ENCODE results near the gene OCA2. TPM values are rescaled to one million over a fixed set of nuclear protein-coding genes. Genes with fewer than 3 reads are reported as not detected.

OCA2 gene
- total and polyA plus RNA-seq, 2 donors = 0.30 to 3.0 TPM

DNA sequence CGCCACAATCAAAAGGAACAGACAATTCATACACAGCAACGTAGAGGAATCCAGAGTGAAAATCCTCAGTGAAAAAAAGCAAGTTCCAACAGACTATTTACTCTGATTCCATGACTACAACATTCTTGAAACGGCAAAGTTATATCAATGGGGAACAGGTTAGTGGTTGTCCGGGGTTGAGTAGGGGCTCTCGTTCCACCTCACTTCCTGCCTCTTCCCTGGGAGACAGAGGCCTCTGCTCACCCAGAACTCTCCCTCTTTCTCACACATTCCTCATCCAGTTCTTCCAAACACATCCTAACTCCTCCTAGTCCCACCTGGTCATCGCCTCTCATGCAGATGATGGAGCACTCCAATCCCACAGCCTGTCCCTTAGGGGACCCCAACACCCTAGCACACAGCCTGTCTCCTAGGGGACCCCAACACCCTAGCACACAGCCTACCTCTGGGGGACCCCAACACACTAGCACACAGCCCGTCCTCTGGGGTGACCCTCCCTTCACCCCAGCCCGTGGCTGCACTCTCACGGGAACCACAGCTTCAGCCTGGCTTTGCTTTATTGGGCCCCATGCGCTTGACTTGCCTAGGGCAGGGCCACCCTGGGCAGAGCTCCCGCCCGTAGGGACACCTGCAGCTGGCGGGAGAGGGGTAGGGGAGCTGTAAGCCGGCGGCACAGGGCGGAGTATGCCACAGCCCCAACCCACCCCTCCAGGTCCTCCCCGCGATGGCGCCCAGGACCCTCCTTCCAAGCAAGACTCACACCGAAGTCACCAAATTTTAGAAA lies 5.2 kb downstream of the OCA2 start:
- no peak for DNase-seq (ENCODE audit: extremely low spot score)
- no peak overlapping the region for H3K27ac ChIP-seq (ENCODE audit: low read depth)
- 65% methylated on average over 20 of the region's 20 CpGs for WGBS
- no peak overlapping the region for H3K4me3 ChIP-seq (ENCODE audit: low read depth, low read length)
- H3K4me1 ChIP-seq (ENCODE audit: insufficient read depth) = peaks cover 3% of the 10 kb centered on the region
- no peaks in the 10 kb centered on the region for H3K36me3 ChIP-seq (ENCODE audit: insufficient read depth)

DNA sequence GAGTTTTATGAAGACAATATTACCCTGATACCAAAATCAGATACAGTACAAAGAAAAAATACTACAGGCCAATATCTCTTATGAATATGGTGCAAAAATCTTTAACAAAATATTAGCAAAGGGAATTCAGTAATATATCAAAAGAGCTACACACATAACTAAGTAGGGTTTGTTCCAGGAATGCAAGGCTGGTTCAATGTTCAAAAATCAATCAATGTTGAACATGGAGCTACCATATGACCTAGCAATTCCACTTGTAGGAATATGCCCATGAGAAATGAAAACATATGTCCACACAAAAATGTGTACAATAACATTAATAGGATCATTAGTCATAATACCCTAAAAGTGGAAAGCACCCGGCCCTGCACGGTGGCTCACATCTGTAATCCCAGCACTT lies 7.8 kb downstream of the OCA2 start:
- no peak for DNase-seq (ENCODE audit: extremely low spot score)
- no peak overlapping the region for H3K4me3 ChIP-seq (ENCODE audit: low read depth, low read length)
- WGBS = 96% methylated on average over 2 of the region's 2 CpGs

GRCh38 chr15:28086175-28086703 lies 12.9 kb downstream of the OCA2 start:
- no peak for DNase-seq (ENCODE audit: extremely low spot score)
- no peaks in the 10 kb centered on the region for H3K4me1 ChIP-seq (ENCODE audit: insufficient read depth)
- no peaks in the 10 kb centered on the region for H3K36me3 ChIP-seq (ENCODE audit: insufficient read depth)
- WGBS = 33% methylated on average over 2 of the region's 2 CpGs
- H3K27ac ChIP-seq (ENCODE audit: low read depth) = no peak overlapping the region
- no peak overlapping the region for H3K4me3 ChIP-seq (ENCODE audit: low read depth, low read length)

More for the DNA sequence above, 7.8 kb downstream of the OCA2 start:
- H3K4me1 ChIP-seq (ENCODE audit: insufficient read depth) = peaks cover 3% of the 10 kb centered on the region
- no peak overlapping the region for H3K27ac ChIP-seq (ENCODE audit: low read depth)
- H3K36me3 ChIP-seq (ENCODE audit: insufficient read depth) = no peaks in the 10 kb centered on the region

GRCh38 chr15:28085489-28086174 lies 13.5 kb downstream of the OCA2 start:
- no peak overlapping the region for H3K27ac ChIP-seq (ENCODE audit: low read depth)
- 74% methylated on average over 4 of the region's 4 CpGs for WGBS
- DNase-seq (ENCODE audit: extremely low spot score) = no peak

GRCh38 chr15:28084547-28084946 lies 14.6 kb downstream of the OCA2 start:
- no peaks in the 10 kb centered on the region for H3K4me1 ChIP-seq (ENCODE audit: insufficient read depth)
- WGBS = 59% methylated on average over 3 of the region's 3 CpGs
- no peaks in the 10 kb centered on the region for H3K36me3 ChIP-seq (ENCODE audit: insufficient read depth)
- no peak overlapping the region for H3K27ac ChIP-seq (ENCODE audit: low read depth)
- DNase-seq (ENCODE audit: extremely low spot score) = no peak
- no peak overlapping the region for H3K4me3 ChIP-seq (ENCODE audit: low read depth, low read length)

More at GRCh38 chr15:28085489-28086174, 13.5 kb downstream of the OCA2 start:
- Histone ChIP-seq H3K4me3 (ENCODE audit: low read depth, low read length) (no peak overlapping the region), H3K36me3 (ENCODE audit: insufficient read depth) (no peaks in the 10 kb centered on the region), H3K4me1 (ENCODE audit: insufficient read depth) (no peaks in the 10 kb centered on the region)

- 67% methylated on average over 11 of the region's 11 CpGs for WGBS
- Histone ChIP-seq H3K36me3 (ENCODE audit: insufficient read depth) (no peaks in the 10 kb centered on the region), H3K4me3 (ENCODE audit: low read depth, low read length) (no peak overlapping the region), H3K4me1 (ENCODE audit: insufficient read depth) (no peaks in the 10 kb centered on the region), H3K27ac (ENCODE audit: low read depth) (no peak overlapping the region)
- no peak for DNase-seq (ENCODE audit: extremely low spot score)
Measured at GRCh38 chr15:28082891-28083684, 16.0 kb downstream of the OCA2 start.

DNA sequence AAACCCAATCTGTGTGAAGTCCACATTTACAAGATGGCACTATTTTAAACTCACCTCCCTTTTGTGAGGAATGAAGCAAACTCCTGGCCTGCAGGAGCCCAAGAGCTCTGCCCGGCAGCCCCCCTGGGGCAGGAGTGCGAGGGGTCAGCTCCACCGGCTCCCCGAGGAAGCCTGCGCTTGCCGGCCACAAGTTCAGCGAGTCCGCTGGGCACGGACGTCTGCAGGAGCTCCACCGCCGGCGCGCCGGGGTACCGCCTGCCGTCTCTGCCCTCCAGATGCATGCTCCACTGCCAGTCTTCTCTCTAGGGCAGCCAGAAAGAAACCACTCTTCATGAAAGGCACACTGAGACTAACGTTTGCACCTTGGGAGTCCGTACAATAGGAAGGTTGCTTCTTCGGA lies 17.5 kb downstream of the OCA2 start:
- Histone ChIP-seq H3K4me3 (ENCODE audit: low read depth, low read length) (no peak overlapping the region), H3K27ac (ENCODE audit: low read depth) (no peak overlapping the region), H3K36me3 (ENCODE audit: insufficient read depth) (no peaks in the 10 kb centered on the region), H3K4me1 (ENCODE audit: insufficient read depth) (no peaks in the 10 kb centered on the region)
- no peak for DNase-seq (ENCODE audit: extremely low spot score)
- WGBS = 97% methylated on average over 20 of the region's 20 CpGs

DNA sequence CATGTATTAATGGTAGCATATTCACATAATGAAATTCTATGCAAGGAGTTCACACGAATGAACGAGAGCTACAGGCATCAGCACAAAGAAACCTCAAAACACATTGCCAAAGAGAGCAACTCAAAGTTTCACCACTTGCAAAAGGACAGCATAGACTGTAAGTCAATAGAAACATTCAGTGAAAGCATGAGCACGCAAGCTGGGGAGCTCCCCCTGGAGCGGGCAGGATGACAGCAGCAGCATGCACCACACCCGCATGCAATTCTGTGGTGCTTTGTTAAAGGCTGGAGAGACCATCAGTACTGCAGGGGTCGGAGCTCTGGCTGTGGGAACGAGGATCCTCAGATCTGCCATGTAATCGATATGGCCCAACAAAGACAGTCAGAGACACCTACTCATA lies 18.7 kb downstream of the OCA2 start:
- DNase-seq (ENCODE audit: extremely low spot score) = no peak
- H3K4me1 ChIP-seq (ENCODE audit: insufficient read depth) = no peaks in the 10 kb centered on the region
- H3K27ac ChIP-seq (ENCODE audit: low read depth) = no peak overlapping the region
- 61% methylated on average over 8 of the region's 8 CpGs for WGBS
- no peaks in the 10 kb centered on the region for H3K36me3 ChIP-seq (ENCODE audit: insufficient read depth)
- H3K4me3 ChIP-seq (ENCODE audit: low read depth, low read length) = no peak overlapping the region

GRCh38 chr15:28079313-28079969 lies 19.7 kb downstream of the OCA2 start:
- WGBS = 91% methylated on average over 9 of the region's 9 CpGs
- no peaks in the 10 kb centered on the region for H3K4me1 ChIP-seq (ENCODE audit: insufficient read depth)
- H3K36me3 ChIP-seq (ENCODE audit: insufficient read depth) = no peaks in the 10 kb centered on the region
- H3K27ac ChIP-seq (ENCODE audit: low read depth) = no peak overlapping the region
- no peak overlapping the region for H3K4me3 ChIP-seq (ENCODE audit: low read depth, low read length)
- DNase-seq (ENCODE audit: extremely low spot score) = no peak

- Histone ChIP-seq H3K36me3 (ENCODE audit: insufficient read depth) (no peaks in the 10 kb centered on the region), H3K4me3 (ENCODE audit: low read depth, low read length) (no peak overlapping the region), H3K4me1 (ENCODE audit: insufficient read depth) (no peaks in the 10 kb centered on the region), H3K27ac (ENCODE audit: low read depth) (no peak overlapping the region)
- 73% methylated on average over 1 of the region's 1 CpG for WGBS
- no peak for DNase-seq (ENCODE audit: extremely low spot score)
Measured at GRCh38 chr15:28078191-28078719, 20.9 kb downstream of the OCA2 start.

- Histone ChIP-seq H3K4me3 (ENCODE audit: low read depth, low read length) (no peak overlapping the region), H3K27ac (ENCODE audit: low read depth) (no peak overlapping the region), H3K36me3 (ENCODE audit: insufficient read depth) (no peaks in the 10 kb centered on the region), H3K4me1 (ENCODE audit: insufficient read depth) (no peaks in the 10 kb centered on the region)
- WGBS = 47% methylated on average over 1 of the region's 1 CpG
- no peak for DNase-seq (ENCODE audit: extremely low spot score)
Measured at GRCh38 chr15:28075573-28075972, 23.5 kb downstream of the OCA2 start.

DNA sequence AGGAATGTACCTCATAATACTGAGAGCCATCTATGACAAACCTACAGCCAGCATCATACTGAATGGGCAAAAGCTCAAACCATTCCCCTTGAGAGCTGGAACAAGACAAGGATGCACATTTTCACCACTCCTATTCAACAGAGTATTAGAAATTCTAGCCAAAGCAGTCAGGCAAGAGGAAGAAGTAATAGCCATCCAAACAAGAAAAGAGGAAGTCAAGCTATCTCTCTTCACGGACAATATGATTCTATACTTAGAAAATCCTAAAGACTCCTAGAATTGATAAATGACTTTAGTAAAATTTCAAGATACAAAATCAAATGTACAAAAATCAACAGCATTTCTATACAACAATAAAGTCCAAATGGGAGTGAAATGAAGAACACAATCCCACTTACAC lies 30.2 kb downstream of the OCA2 start:
- 36% methylated on average over 1 of the region's 1 CpG for WGBS

GRCh38 chr15:28066231-28066630 lies 32.9 kb downstream of the OCA2 start:
- Histone ChIP-seq H3K4me3 (ENCODE audit: low read depth, low read length) (no peak overlapping the region), H3K4me1 (ENCODE audit: insufficient read depth) (no peaks in the 10 kb centered on the region), H3K27ac (ENCODE audit: low read depth) (no peak overlapping the region), H3K36me3 (ENCODE audit: insufficient read depth) (no peaks in the 10 kb centered on the region)
- WGBS = 37% methylated on average over 3 of the region's 3 CpGs
- no peak for DNase-seq (ENCODE audit: extremely low spot score)

More for the DNA sequence above, 30.2 kb downstream of the OCA2 start:
- DNase-seq (ENCODE audit: extremely low spot score) = no peak
- Histone ChIP-seq H3K27ac (ENCODE audit: low read depth) (no peak overlapping the region), H3K4me1 (ENCODE audit: insufficient read depth) (no peaks in the 10 kb centered on the region), H3K36me3 (ENCODE audit: insufficient read depth) (no peaks in the 10 kb centered on the region), H3K4me3 (ENCODE audit: low read depth, low read length) (no peak overlapping the region)

All from urinary bladder (tissue), 4 donors.